K562 (cell line): ENCODE data around the gene PAF1. TPM values are rescaled to one million over a fixed set of nuclear protein-coding genes. Genes with fewer than 3 reads are reported as not detected.
A peak's percentile ranks its signal among the peaks of the same experiment; 100 is the strongest.

Source experiments
- CREM ChIP-seq: IDR thresholded peaks from 2 replicates; pipeline ENCODE4 v1.6.1; 2014; ENCODE audit warnings: antibody characterized with exemption, low read depth
- HMG20B ChIP-seq: fragments of 250-450 bp; sonication (Bioruptor Pico); IDR thresholded peaks from 2 replicates; pipeline ENCODE4 v1.5.0; 2021; ENCODE audit warnings: mild to moderate bottlenecking
- HMGN3 ChIP-seq: IDR thresholded peaks from 2 replicates; pipeline ENCODE4 v1.6.1; 2011; ENCODE audit warnings: borderline replicate concordance, low read depth, mild to moderate bottlenecking, mixed read lengths, low read length; ENCODE audit not compliant: insufficient read length; ENCODE audit errors: extremely low read depth
- MAZ ChIP-seq, 2 experiments: fragments of 450-650 bp in 1 of 2; sonication (generic) in 1 of 2; formaldehyde crosslinking; IDR thresholded peaks in 1 of 2; conservative IDR thresholded peaks in 1 of 2; 2 replicates each; pipeline versions ENCODE4 v1.4.0 to v1.5.0; 2020; ENCODE audit warnings: mild to moderate bottlenecking in 1 of 2, missing genetic modification reagents in 1 of 2
- MYC ChIP-seq, 2 experiments: fragments of 250-450 bp in 1 of 2; sonication (Bioruptor Pico) in 1 of 2; IDR thresholded peaks; 2 replicates each; pipeline versions ENCODE4 v1.5.1 to v1.6.1; 2012 to 2021; ENCODE audit warnings: low read depth in 2 of 2, borderline replicate concordance in 1 of 2, improper control_type of control experiment in 1 of 2, low read length in 1 of 2, mild to moderate bottlenecking in 1 of 2, moderate library complexity in 1 of 2
- RFX7 ChIP-seq: fragments of 250-450 bp; sonication (Bioruptor Pico); IDR thresholded peaks from 2 replicates; pipeline ENCODE4 v1.5.1; 2021; ENCODE audit warnings: mild to moderate bottlenecking
- SMARCA4 ChIP-seq: fragments of 450-650 bp; IDR thresholded peaks from 2 replicates; pipeline ENCODE4 v1.6.1; 2016
- U2AF2 ChIP-seq: fragments of 200-400 bp; formaldehyde crosslinking; optimal IDR thresholded peaks from 2 replicates; pipeline ENCODE3; 2017; ENCODE audit warnings: low read depth, mild to moderate bottlenecking, low read length
- ZNF146 ChIP-seq: IDR thresholded peaks from one replicate; pipeline ENCODE4 v1.6.1; 2018; ENCODE audit warnings: missing compliant biosample characterization; ENCODE audit not compliant: unreplicated experiment
- ZNF347 ChIP-seq: fragments of 450-650 bp; formaldehyde crosslinking; IDR thresholded peaks from 2 replicates; pipeline ENCODE4 v1.4.0; 2020; ENCODE audit warnings: low read depth, mild to moderate bottlenecking, moderate library complexity
- ZNF561 ChIP-seq: fragments of 450-650 bp; formaldehyde crosslinking; conservative IDR thresholded peaks from 2 replicates; pipeline ENCODE4 v1.4.0; 2020; ENCODE audit warnings: mild to moderate bottlenecking, moderate library complexity
- polyA plus RNA-seq, 8 experiments: library from polyadenylated mRNA; depleted of rRNA in 4 of 8; stranded (reverse) in 5 of 8; unstranded in 3 of 8; fragments of >200 nt; fragmentation: Nextera tagmentation in 2 of 8; fragmentation: Illumina TruSeq in 1 of 8; extraction: Ambion mirVana in 2 of 8; extraction: Trizol in 1 of 8; gene quantifications; 2 replicates each; pipeline versions ENCODE4 v1.2.1 to v1.2.3, GENCODE V29; 2011 to 2014; ENCODE audit warnings: inconsistent platforms in 1 of 8, missing spikeins in 1 of 8
- total RNA-seq, 7 experiments: library from RNA; depleted of rRNA in 6 of 7; stranded (reverse); fragments of >200 nt in 6 of 7; fragmentation: Illumina TruSeq in 2 of 7; extraction: Trizol in 2 of 7; gene quantifications; 2 replicates each; pipeline versions ENCODE4 v1.2.1 to v1.2.3, GENCODE V29; 2011 to 2021; ENCODE audit warnings: low replicate concordance in 1 of 7
- TF ChIP-seq, protein P1 (sequence below): fragments of 450-650 bp; IDR thresholded peaks from 2 replicates; pipeline ENCODE4 v1.6.1; 2016; ENCODE audit warnings: low read depth
- TF ChIP-seq, protein P2 (sequence below): sonication (generic); formaldehyde crosslinking; IDR thresholded peaks from 2 replicates; pipeline ENCODE4 v1.8.0; 2022; ENCODE audit warnings: mild to moderate bottlenecking, missing genetic modification reagents, borderline replicate concordance
- TF ChIP-seq, protein P3 (sequence below): fragments of 250-450 bp; sonication (Bioruptor Pico); IDR thresholded peaks from 2 replicates; pipeline ENCODE4 v1.5.0; 2020; ENCODE audit warnings: mild to moderate bottlenecking, borderline replicate concordance

PAF1 gene
- total and polyA plus RNA-seq, 9 of the 15 experiments (the other 6 are each of a cell fraction or from before 2014, with no cell fraction given) = 1.5 to 45.0 (median 33.8) TPM

DNA sequence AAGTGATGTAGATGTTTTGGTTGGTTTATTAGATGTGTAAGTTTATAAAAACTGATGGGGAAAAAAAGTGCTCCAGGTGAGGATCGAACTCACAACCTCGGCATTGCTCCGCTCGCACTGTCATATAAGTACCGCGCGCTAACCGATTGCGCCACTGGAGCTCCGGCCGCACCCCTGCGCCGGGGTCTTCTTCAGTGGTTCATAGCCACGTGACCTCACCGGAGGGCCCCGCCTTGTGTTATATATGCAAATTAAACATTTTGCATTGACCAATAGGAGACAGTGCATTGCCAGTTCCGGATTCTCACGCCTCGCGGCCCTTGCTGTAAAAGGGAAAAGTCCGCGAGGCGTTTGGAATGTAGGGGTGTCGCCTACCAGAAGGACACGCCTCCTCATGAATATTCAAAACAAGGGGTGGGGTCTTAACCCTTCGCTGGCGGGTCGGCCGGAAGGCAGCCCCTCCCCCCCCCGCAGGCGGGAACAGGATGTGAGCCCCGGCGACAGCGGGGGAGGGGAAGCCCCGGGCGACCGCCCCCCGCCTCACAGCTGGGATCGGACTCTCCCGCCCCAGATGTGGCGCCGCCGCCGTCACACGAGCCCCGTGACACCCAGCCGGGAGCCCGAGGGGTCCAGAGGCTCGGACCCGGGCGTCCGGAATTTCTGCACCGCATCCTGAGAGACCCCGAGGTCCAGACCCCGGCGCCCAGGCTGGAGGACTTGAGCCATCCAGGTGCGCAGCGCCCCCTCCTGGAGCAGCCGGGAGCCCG, 21.4 kb upstream of the PAF1 start, which contains the start of gene PLEKHG2 (continued):
- TF ChIP-seq, protein P1, sequence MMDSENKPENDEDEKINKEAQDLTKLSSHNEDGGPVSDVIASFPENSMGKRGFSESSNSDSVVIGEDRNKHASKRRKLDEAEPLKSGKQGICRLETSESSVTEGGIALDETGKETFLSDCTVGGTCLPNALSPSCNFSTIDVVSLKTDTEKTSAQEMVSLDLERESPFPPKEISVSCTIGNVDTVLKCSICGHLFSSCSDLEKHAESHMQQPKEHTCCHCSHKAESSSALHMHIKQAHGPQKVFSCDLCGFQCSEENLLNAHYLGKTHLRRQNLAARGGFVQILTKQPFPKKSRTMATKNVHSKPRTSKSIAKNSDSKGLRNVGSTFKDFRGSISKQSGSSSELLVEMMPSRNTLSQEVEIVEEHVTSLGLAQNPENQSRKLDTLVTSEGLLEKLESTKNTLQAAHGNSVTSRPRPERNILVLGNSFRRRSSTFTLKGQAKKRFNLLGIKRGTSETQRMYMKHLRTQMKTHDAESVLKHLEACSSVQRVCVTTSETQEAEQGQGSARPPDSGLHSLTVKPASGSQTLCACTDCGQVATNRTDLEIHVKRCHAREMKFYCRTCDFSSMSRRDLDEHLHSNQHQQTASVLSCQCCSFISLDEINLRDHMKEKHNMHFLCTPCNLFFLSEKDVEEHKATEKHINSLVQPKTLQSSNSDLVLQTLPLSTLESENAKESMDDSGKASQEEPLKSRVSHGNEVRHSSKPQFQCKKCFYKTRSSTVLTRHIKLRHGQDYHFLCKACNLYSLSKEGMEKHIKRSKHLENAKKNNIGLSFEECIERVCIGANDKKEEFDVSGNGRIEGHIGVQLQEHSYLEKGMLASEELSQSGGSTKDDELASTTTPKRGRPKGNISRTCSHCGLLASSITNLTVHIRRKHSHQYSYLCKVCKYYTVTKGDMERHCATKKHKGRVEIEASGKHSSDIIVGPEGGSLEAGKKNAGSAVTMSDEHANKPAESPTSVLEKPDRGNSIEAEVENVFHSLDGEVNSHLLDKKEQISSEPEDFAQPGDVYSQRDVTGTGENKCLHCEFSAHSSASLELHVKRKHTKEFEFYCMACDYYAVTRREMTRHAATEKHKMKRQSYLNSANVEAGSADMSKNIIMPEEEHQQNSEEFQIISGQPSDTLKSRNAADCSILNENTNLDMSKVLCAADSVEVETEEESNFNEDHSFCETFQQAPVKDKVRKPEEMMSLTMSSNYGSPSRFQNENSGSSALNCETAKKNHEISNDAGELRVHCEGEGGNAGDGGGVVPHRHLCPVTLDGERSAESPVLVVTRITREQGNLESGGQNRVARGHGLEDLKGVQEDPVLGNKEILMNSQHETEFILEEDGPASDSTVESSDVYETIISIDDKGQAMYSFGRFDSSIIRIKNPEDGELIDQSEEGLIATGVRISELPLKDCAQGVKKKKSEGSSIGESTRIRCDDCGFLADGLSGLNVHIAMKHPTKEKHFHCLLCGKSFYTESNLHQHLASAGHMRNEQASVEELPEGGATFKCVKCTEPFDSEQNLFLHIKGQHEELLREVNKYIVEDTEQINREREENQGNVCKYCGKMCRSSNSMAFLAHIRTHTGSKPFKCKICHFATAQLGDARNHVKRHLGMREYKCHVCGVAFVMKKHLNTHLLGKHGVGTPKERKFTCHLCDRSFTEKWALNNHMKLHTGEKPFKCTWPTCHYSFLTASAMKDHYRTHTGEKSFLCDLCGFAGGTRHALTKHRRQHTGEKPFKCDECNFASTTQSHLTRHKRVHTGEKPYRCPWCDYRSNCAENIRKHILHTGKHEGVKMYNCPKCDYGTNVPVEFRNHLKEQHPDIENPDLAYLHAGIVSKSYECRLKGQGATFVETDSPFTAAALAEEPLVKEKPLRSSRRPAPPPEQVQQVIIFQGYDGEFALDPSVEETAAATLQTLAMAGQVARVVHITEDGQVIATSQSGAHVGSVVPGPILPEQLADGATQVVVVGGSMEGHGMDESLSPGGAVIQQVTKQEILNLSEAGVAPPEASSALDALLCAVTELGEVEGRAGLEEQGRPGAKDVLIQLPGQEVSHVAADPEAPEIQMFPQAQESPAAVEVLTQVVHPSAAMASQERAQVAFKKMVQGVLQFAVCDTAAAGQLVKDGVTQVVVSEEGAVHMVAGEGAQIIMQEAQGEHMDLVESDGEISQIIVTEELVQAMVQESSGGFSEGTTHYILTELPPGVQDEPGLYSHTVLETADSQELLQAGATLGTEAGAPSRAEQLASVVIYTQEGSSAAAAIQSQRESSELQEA = no peak
- TF ChIP-seq ZNF347 (CRISPR knock-in tag) = no peak
- TF ChIP-seq, protein P2, sequence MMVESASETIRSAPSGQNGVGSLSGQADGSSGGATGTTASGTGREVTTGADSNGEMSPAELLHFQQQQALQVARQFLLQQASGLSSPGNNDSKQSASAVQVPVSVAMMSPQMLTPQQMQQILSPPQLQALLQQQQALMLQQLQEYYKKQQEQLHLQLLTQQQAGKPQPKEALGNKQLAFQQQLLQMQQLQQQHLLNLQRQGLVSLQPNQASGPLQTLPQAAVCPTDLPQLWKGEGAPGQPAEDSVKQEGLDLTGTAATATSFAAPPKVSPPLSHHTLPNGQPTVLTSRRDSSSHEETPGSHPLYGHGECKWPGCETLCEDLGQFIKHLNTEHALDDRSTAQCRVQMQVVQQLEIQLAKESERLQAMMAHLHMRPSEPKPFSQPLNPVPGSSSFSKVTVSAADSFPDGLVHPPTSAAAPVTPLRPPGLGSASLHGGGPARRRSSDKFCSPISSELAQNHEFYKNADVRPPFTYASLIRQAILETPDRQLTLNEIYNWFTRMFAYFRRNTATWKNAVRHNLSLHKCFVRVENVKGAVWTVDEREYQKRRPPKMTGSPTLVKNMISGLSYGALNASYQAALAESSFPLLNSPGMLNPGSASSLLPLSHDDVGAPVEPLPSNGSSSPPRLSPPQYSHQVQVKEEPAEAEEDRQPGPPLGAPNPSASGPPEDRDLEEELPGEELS (CRISPR knock-in tag) = no peak
- TF ChIP-seq, protein P3, sequence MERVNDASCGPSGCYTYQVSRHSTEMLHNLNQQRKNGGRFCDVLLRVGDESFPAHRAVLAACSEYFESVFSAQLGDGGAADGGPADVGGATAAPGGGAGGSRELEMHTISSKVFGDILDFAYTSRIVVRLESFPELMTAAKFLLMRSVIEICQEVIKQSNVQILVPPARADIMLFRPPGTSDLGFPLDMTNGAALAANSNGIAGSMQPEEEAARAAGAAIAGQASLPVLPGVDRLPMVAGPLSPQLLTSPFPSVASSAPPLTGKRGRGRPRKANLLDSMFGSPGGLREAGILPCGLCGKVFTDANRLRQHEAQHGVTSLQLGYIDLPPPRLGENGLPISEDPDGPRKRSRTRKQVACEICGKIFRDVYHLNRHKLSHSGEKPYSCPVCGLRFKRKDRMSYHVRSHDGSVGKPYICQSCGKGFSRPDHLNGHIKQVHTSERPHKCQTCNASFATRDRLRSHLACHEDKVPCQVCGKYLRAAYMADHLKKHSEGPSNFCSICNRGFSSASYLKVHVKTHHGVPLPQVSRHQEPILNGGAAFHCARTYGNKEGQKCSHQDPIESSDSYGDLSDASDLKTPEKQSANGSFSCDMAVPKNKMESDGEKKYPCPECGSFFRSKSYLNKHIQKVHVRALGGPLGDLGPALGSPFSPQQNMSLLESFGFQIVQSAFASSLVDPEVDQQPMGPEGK (CRISPR knock-in tag) = no peak
- TF ChIP-seq HMGN3 = peak; percentile 87
- no peak for TF ChIP-seq U2AF2
- TF ChIP-seq HMG20B = no peak
- TF ChIP-seq MAZ (CRISPR knock-in tag; conservative IDR thresholded peaks at IDR 0.05 in 1 of 2, IDR thresholded peaks at IDR 0.05 in 1 of 2) = peak; percentile 89 to 93
- TF ChIP-seq MYC (IDR thresholded peaks at IDR 0.05; ENCODE audit: low read depth, low read length) = peak; percentile 73
- no peak for TF ChIP-seq MYC (CRISPR knock-in tag; IDR thresholded peaks at IDR 0.05; ENCODE audit: borderline replicate concordance, low read depth)
- TF ChIP-seq CREM = peak; percentile 92
- TF ChIP-seq ZNF561 (CRISPR knock-in tag) = 0 out of 2 replicates have a peak, but pooled peaks have one; percentile 53
- no peak for TF ChIP-seq ZNF146 (CRISPR knock-in tag)
- 0 out of 2 replicates have a peak, but pooled peaks have one; percentile 37 for TF ChIP-seq SMARCA4
- TF ChIP-seq RFX7 (CRISPR knock-in tag) = no peak
